ENCODE data around the gene TMEM8B. TPM values are rescaled to one million over a fixed set of nuclear protein-coding genes. Genes with fewer than 3 reads are reported as not detected.

The TMEM8B gene
- 1 to 10 TPM; 2.9 to 9.8 (median 5.9) TPM for total RNA-seq
- polyA plus RNA-seq: 1 to 10 TPM; 3.2 to 8.8 (median 7.2) TPM
- long read RNA-seq, donor 1, partial matches to known transcripts: 7 of 7 reads
- long read RNA-seq, donor 1, other reads (novel, unspliced or antisense): 0 of 7 reads
- long read RNA-seq, donor 2: 0 reads

GRCh38 chr9:35829084-35829763 is at the start of gene TMEM8B:
TMEM8B (plus strand) TSS chr9:35829228; CDS start chr9:35829448, 220 bp downstream.
- H3K27ac ChIP-seq: peak within 1 kb of the TSS; percentile 89 to 97 (median 94)

GRCh38 chr9:35781066-35781465 is 48.0 kb upstream of the TMEM8B start:
- Histone ChIP-seq H3K36me3 (peaks cover 0 to 17% (median 0%) of the 10 kb centered on the region in 6 donors), H3K9me3 (no peaks in the 10 kb centered on the region), H3K4me3 (no peak overlapping the region), H3K27ac (no peak overlapping the region), H3K27me3 (replicated peaks in 1 of 7) (no peaks in the 10 kb centered on the region), H3K4me1 (peaks cover 0 to 4% (median 2%) of the 10 kb centered on the region in 6 donors)
- no peak for DNase-seq
- TF ChIP-seq POLR2AphosphoS5 (IDR thresholded peaks at IDR 0.05) (no peak), POLR2A (IDR thresholded peaks at IDR 0.05) (no peak), CTCF (IDR thresholded peaks at IDR 0.05 in 8 of 11, conservative IDR thresholded peaks at IDR 0.05 in 3 of 11) (no peak)
- intact Hi-C loops (cut with DNase I; ENCODE audit: low total_unique reads): no loop called here
- WGBS, 5 donors: 75 to 89% (median 79%) methylated on average over 2 of the region's 2 CpGs

More at GRCh38 chr9:35829084-35829763, at the start of gene TMEM8B:
- H3K27me3 ChIP-seq (replicated peaks in 1 of 7): no peaks in the 10 kb centered on the region
- TF ChIP-seq CTCF (IDR thresholded peaks at IDR 0.05 in 8 of 11, conservative IDR thresholded peaks at IDR 0.05 in 3 of 11) (peak in 1 of 11 experiments; percentile 6), POLR2AphosphoS5 (IDR thresholded peaks at IDR 0.05) (peak; percentile 42 to 77 (median 60)), POLR2A (IDR thresholded peaks at IDR 0.05) (no peak)
- H3K36me3 ChIP-seq: no peaks in the 10 kb centered on the region
- DNase-seq: peak; percentile 97
- intact Hi-C loops (cut with DNase I; ENCODE audit: low total_unique reads): no loop called here
- peaks cover 5 to 61% (median 35%) of the 10 kb centered on the region in 6 donors for H3K4me1 ChIP-seq
- no peaks in the 10 kb centered on the region for H3K9me3 ChIP-seq
- 1 to 3% (median 2%) methylated on average over 15 to 53 of the region's 53 CpGs for WGBS, 5 donors
- peak within 1 kb of the TSS; percentile 54 to 85 (median 64) for H3K4me3 ChIP-seq

GRCh38 chr9:35783418-35783817 is 45.6 kb upstream of the TMEM8B start:
- no peak for DNase-seq
- no peak overlapping the region for H3K4me3 ChIP-seq
- H3K36me3 ChIP-seq: peaks cover 0 to 32% (median 3%) of the 10 kb centered on the region in 6 donors
- TF ChIP-seq POLR2A (IDR thresholded peaks at IDR 0.05): no peak
- no peak for TF ChIP-seq POLR2AphosphoS5 (IDR thresholded peaks at IDR 0.05)
- no peak for TF ChIP-seq CTCF (IDR thresholded peaks at IDR 0.05 in 8 of 11, conservative IDR thresholded peaks at IDR 0.05 in 3 of 11)
- no peaks in the 10 kb centered on the region for H3K9me3 ChIP-seq
- no peaks in the 10 kb centered on the region for H3K27me3 ChIP-seq (replicated peaks in 1 of 7)
- intact Hi-C loops (cut with DNase I; ENCODE audit: low total_unique reads): no loop called here
- H3K27ac ChIP-seq: no peak overlapping the region
- H3K4me1 ChIP-seq: no peaks in the 10 kb centered on the region

GRCh38 chr9:35789541-35789940 is 39.5 kb upstream of the TMEM8B start:
- Histone ChIP-seq H3K27me3 (replicated peaks in 1 of 7) (peaks cover 0 to 12% (median 0%) of the 10 kb centered on the region in 7 donors), H3K27ac (no peak overlapping the region)

More at GRCh38 chr9:35789541-35789940, 39.5 kb upstream of the TMEM8B start:
- WGBS, 5 donors: 90 to 96% (median 93%) methylated on average over 2 of the region's 2 CpGs
- Histone ChIP-seq H3K4me3 (no peak overlapping the region), H3K4me1 (peaks cover 7 to 22% (median 14%) of the 10 kb centered on the region in 6 donors), H3K9me3 (no peaks in the 10 kb centered on the region), H3K36me3 (peaks cover 0 to 37% (median 3%) of the 10 kb centered on the region in 6 donors)
- TF ChIP-seq POLR2A (IDR thresholded peaks at IDR 0.05) (no peak), CTCF (IDR thresholded peaks at IDR 0.05 in 8 of 11, conservative IDR thresholded peaks at IDR 0.05 in 3 of 11) (no peak), POLR2AphosphoS5 (IDR thresholded peaks at IDR 0.05) (no peak)
- intact Hi-C loops (cut with DNase I; ENCODE audit: low total_unique reads): no loop called here
- DNase-seq: no peak
